GM20000 (cell line): ENCODE results near the gene GBP2.
A peak's percentile ranks its signal among the peaks of the same experiment; 100 is the strongest.
"Not testable (repeated sequence)": the region's sequence is repeated elsewhere in the genome, so short reads cannot be mapped to it uniquely, and the experiment has no call there.

Experiments
- DNase-seq: peaks from one replicate; pipeline ENCODE4 v3.0.0; 2012; ENCODE audit warnings: low spot score
- TF ChIP-seq, protein P1 (sequence below): IDR thresholded peaks from 2 replicates; pipeline ENCODE4 v1.5.1; 2012; ENCODE audit warnings: mild to moderate bottlenecking, control low read depth; ENCODE audit errors: extremely low read depth, missing control alignments

Gene GBP2

DNA sequence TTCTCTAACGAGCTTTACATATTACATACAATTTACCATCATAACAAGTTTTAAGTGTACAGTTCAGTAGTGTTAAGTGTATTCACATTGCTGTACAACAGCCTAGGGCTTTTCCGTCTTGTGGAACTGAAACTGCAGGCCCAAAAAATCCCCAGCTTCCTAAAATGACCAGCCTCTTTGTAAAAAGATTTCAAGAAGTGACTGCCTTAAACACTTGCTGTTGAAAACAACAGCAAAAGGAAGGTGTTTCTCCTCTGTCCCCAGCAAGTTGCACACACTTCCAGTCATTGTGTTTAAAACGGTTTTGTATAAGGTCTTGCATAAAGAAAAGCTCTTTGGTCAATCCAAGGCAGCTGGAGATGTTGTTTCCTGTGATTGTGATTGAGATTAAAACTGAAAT, 44.9 kb downstream of the GBP2 start:
- DNase-seq, result peak; percentile 21
- TF ChIP-seq, protein P1, sequence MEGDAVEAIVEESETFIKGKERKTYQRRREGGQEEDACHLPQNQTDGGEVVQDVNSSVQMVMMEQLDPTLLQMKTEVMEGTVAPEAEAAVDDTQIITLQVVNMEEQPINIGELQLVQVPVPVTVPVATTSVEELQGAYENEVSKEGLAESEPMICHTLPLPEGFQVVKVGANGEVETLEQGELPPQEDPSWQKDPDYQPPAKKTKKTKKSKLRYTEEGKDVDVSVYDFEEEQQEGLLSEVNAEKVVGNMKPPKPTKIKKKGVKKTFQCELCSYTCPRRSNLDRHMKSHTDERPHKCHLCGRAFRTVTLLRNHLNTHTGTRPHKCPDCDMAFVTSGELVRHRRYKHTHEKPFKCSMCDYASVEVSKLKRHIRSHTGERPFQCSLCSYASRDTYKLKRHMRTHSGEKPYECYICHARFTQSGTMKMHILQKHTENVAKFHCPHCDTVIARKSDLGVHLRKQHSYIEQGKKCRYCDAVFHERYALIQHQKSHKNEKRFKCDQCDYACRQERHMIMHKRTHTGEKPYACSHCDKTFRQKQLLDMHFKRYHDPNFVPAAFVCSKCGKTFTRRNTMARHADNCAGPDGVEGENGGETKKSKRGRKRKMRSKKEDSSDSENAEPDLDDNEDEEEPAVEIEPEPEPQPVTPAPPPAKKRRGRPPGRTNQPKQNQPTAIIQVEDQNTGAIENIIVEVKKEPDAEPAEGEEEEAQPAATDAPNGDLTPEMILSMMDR, result no peak

DNA sequence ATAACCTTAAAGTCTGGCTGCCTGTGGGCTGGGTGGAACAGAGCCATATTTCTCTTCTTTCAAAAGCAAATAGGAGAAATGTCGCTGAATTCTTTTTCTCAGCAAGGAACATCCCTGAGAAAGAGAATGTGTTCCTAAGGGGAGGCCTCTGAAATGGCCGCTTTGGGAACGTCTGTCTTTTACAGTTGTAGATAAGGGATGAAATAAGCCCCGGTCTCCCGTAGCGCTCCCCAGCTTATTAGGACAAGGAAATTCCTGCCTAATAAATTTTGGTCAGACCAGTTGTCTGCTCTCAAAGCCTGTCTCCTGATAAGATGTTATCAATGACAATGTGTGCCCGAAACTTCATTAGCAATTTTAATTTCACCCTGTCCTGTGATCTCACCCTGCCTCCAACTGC, 45.8 kb downstream of the GBP2 start:
- DNase-seq, result not testable (repeated sequence)

DNA sequence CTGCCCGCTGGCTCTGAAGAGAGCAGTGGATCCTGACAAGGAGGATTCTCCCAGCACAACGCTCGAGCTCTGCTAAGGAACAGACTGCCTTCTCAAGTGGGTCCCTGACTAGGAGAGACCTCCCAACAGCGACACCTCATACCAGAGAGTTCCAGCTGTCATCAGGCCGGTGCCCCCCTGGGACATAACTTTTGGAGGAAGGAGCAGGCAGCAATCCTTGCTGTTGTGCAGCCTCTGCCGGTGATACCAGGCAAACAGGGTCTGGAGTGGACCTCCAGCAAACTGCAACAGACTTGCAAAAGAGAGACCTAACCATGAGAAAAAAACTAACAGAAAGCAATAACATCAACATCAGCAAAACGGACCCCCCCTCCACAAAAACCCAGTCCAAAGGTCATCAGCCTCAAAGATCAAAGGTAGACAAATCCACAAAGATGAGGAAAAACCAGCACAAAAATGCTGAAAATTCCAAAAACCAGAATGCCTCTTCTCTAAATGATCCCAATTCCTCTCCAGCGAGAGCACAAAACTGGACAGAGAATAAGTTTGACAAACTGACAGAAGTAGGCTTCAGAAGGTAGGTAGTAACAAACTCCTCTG, 53.3 kb downstream of the GBP2 start:
- DNase-seq, result not testable (repeated sequence)

DNA sequence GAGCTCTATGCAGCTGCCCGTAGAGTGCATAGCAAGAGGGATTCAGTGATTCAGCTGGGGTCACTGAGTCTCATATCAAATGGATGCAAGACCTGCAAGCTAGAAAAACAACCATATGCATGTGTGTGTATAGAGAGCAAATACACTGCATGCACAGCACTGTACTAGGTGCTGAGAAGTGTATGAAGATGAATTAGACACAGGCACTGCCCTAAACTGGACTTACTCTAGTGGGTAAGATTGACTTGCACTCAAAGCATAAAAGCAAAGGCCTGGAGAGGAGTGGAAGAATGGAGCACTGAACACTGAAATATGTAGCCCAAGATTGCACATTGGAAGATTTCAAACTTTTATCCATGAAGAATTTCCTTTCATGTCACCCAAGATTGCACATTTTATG, 55.4 kb downstream of the GBP2 start:
- TF ChIP-seq, protein P1, result no peak
- no peak for DNase-seq

DNA sequence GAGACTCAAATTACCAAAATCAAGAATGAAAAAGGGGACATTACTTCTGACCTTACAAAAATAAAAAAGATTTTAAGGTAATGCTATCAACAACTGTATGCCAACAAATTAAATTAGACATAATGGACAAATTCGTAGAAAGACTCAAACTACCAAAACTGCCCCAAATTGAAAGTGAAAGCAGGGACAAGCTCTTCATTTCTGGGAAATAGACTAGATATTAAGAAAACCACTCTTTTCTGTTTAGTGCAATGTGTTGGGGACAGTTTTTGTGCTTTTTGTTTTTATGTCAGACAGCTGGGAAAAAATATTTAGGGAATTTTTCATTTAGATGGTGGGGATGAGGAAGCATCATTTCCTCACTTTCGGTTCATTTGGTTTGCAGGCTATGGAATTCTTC, 56.0 kb downstream of the GBP2 start:
- no peak for DNase-seq
- TF ChIP-seq, protein P1, result no peak

DNA sequence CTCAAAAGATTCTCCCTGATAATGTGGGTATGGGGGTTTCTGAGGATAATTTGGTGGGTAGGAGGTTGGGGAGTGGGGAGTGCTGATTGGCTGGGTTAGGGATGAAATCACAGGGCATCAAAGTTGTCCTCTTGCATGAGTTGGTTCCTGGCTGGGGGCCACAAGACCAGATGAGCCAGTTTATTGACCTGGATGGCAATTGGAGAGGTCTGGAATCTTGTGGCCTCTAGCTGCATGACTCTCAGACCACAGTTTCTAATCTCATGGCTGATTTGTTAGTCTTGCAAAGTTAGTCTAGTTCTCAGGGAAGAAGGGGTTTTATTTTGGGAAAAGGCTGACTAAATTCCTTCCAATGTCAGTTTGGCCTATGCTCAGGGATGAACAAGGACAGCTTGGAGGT, 57.6 kb downstream of the GBP2 start:
- no peak for DNase-seq
- TF ChIP-seq, protein P1, result no peak

DNA sequence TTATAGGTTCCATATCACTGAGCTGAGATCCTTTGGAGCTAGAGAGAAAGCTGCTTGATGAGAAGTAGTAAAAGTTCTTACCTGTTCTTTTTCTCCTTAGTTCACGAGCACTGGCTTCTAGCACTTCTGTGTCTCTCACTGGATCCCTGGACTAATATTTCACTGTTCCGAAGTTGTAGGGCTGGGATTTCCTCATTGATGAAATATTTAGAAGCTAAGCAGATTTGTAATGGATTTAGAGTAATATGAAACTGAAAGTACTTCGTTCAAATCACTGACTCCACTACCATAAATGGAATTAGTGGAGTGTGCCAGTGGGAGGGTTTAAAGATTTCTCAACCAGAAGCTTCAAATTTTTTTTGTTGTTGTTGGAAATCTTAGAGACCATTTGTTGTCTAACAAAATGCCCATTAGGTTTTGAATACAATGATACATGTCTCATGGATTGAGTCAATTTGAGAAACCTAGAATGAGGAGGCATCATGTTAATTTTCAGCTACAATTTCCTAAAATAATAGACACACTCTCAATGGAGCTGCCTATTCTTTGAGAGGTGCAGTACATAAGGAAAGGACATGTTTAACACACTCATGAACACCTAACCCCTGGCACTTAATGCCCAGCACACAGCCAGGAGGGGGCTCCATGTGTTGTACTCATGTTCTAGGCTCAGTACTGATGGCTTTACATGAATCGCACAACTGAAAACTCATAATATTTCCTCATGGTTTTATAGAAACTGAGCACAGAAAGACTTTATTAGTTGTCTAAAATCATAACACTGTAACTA, 60.6 kb downstream of the GBP2 start, which contains the start of gene GBP1:
TSS of gene GBP1 (minus strand) at position 130 of the 790 bp plus-strand sequence. CDS start 1,974 bp downstream, outside the sequence.
- TF ChIP-seq, protein P1, result no peak
- peak; percentile 9 for DNase-seq

DNA sequence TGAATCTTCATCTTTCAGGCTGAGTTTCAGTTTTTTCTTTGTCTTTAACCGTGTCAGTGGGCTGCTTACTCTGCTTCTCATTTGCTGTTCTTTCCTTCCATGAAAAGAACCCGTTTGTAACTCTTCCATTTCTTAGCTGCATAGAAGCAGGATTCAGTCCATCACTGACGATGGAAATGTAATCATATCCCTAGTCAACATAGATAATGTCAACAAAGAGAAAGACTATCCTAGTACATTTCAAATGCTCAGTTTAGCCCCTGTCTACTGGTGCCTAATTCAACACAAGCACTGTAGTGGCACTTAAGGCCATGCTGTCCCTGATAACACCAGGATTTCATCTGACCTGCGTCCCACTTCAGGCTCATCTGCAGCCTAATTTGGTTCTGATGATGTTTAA, 61.3 kb downstream of the GBP2 start:
- no peak for DNase-seq
- TF ChIP-seq, protein P1, result no peak
